ENCODE measurements around the gene GET4. TPM values are rescaled to one million over a fixed set of nuclear protein-coding genes. Genes with fewer than 3 reads are reported as not detected.
A peak's percentile ranks its signal among the peaks of the same experiment; 100 is the strongest.

The GET4 gene
- total and polyA plus RNA-seq, 10 of the 15 experiments (the other 5 are each of a cell fraction or from before 2014, with no cell fraction given): 0.66 to 73.8 (median 34.0) TPM

GRCh38 chr7:935874-936385 is 59.6 kb downstream of the GET4 start (continued):
- TF ChIP-seq KAT2A (conservative IDR thresholded peaks at IDR 0.05; ENCODE audit: control insufficient read depth, low read depth, low read length) (no peak), SPI1 (IDR thresholded peaks at IDR 0.05; ENCODE audit: borderline replicate concordance, insufficient read depth, low read depth, low read length) (no peak), HCFC1 (IDR thresholded peaks at IDR 0.05; ENCODE audit: low read length) (no peak), SMARCA5 (IDR thresholded peaks at IDR 0.05) (peak; percentile 60; the same call in 1 of the 2 replicates), TARDBP (IDR thresholded peaks at IDR 0.05; ENCODE audit: borderline replicate concordance) (no peak), TBL1XR1 (IDR thresholded peaks at IDR 0.05; ENCODE audit: low read depth, low read length) (no peak)
- TF ChIP-seq, protein P1, sequence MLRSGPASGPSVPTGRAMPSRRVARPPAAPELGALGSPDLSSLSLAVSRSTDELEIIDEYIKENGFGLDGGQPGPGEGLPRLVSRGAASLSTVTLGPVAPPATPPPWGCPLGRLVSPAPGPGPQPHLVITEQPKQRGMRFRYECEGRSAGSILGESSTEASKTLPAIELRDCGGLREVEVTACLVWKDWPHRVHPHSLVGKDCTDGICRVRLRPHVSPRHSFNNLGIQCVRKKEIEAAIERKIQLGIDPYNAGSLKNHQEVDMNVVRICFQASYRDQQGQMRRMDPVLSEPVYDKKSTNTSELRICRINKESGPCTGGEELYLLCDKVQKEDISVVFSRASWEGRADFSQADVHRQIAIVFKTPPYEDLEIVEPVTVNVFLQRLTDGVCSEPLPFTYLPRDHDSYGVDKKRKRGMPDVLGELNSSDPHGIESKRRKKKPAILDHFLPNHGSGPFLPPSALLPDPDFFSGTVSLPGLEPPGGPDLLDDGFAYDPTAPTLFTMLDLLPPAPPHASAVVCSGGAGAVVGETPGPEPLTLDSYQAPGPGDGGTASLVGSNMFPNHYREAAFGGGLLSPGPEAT (IDR thresholded peaks at IDR 0.05; ENCODE audit: low read depth): no peak

- peak overlapping the region; percentile 5 for H2AFZ ChIP-seq (ENCODE audit: control insufficient read depth, low read depth, low read length)
- intact Hi-C loops (cut with micrococcal nuclease; ENCODE audit: unreplicated experiment): loop anchor here (1.0 to 2.0 kb wide), 3 partner anchors 14 to 26 kb away; no protein-coding TSS in a partner anchor
- H3K36me3 ChIP-seq (ENCODE audit: control insufficient read depth in 2 of 2, insufficient read depth in 2 of 2, low read length in 1 of 2): peaks cover 0 to 5% of the 10 kb centered on the region in 2 experiments; a peak in 3 of 4 replicates
- peaks cover 5% of the 10 kb centered on the region; the same call in 1 of the 2 replicates for H3K79me2 ChIP-seq (ENCODE audit: control insufficient read depth, insufficient read depth, low read length)
- peak; percentile 97 for FAIRE-seq
- H3K27me3 ChIP-seq (replicated peaks in 1 of 2; ENCODE audit: control insufficient read depth in 2 of 2, insufficient read depth in 2 of 2, low read length in 1 of 2): no peaks in the 10 kb centered on the region
- H3K4me2 ChIP-seq (ENCODE audit: control insufficient read depth, insufficient read depth): peak overlapping the region; percentile 74
- H3K27ac ChIP-seq (ENCODE audit: control insufficient read depth, insufficient read depth): peak overlapping the region; percentile 81
- BruUV-seq (replicated peaks): no TSS peak
- WGBS (ENCODE audit: insufficient coverage, insufficient replicate concordance, low lambda C conversion rate, missing lambda C conversion rate): under 1% methylated on average over 20 of the region's 22 CpGs
- POLR2A ChIA-PET: no interaction called here
- SMC1A ChIA-PET (ENCODE audit: uncharacterized antibody, unreplicated experiment): no interaction called here
- in situ Hi-C loops (cut with MboI): no loop called here
- peak; percentile 92 for ATAC-seq
- no peak overlapping the region; the same call in 1 of the 2 replicates for H3K4me3 ChIP-seq
- peaks cover 16% of the 10 kb centered on the region for H3K4me1 ChIP-seq (ENCODE audit: control insufficient read depth, insufficient read depth, low read length)
- H3K9ac ChIP-seq (ENCODE audit: control insufficient read depth, insufficient read depth, low read length): peak overlapping the region; percentile 61
- no peaks in the 10 kb centered on the region for H4K20me1 ChIP-seq (ENCODE audit: control insufficient read depth, insufficient read depth)
- CTCF ChIA-PET: no interaction called here
- RAD21 ChIA-PET (ENCODE audit: unreplicated experiment): no interaction called here
- DNase-seq (ENCODE audit: low read depth, low spot score): peak; percentile 92
- H3K9me3 ChIP-seq (replicated peaks; ENCODE audit: control insufficient read depth, insufficient read depth, low read length): peaks cover 10% of the 10 kb centered on the region
- TF ChIP-seq IKZF1 (conservative IDR thresholded peaks at IDR 0.05): peak; percentile 99
- TF ChIP-seq EED (IDR thresholded peaks at IDR 0.05; ENCODE audit: low read depth): peak; percentile 94
- TF ChIP-seq JUNB (IDR thresholded peaks at IDR 0.05): peak; percentile 91
- peak; percentile 91 for TF ChIP-seq NBN (IDR thresholded peaks at IDR 0.05)
- TF ChIP-seq RB1 (IDR thresholded peaks at IDR 0.05; ENCODE audit: borderline replicate concordance): peak; percentile 76; the same call in 1 of the 2 replicates
- TF ChIP-seq, protein P2, sequence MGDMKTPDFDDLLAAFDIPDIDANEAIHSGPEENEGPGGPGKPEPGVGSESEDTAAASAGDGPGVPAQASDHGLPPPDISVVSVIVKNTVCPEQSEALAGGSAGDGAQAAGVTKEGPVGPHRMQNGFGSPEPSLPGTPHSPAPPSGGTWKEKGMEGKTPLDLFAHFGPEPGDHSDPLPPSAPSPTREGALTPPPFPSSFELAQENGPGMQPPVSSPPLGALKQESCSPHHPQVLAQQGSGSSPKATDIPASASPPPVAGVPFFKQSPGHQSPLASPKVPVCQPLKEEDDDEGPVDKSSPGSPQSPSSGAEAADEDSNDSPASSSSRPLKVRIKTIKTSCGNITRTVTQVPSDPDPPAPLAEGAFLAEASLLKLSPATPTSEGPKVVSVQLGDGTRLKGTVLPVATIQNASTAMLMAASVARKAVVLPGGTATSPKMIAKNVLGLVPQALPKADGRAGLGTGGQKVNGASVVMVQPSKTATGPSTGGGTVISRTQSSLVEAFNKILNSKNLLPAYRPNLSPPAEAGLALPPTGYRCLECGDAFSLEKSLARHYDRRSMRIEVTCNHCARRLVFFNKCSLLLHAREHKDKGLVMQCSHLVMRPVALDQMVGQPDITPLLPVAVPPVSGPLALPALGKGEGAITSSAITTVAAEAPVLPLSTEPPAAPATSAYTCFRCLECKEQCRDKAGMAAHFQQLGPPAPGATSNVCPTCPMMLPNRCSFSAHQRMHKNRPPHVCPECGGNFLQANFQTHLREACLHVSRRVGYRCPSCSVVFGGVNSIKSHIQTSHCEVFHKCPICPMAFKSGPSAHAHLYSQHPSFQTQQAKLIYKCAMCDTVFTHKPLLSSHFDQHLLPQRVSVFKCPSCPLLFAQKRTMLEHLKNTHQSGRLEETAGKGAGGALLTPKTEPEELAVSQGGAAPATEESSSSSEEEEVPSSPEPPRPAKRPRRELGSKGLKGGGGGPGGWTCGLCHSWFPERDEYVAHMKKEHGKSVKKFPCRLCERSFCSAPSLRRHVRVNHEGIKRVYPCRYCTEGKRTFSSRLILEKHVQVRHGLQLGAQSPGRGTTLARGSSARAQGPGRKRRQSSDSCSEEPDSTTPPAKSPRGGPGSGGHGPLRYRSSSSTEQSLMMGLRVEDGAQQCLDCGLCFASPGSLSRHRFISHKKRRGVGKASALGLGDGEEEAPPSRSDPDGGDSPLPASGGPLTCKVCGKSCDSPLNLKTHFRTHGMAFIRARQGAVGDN (IDR thresholded peaks at IDR 0.05): peak; percentile 94
- peak; percentile 55; the same call in 1 of the 2 replicates for TF ChIP-seq YY1 (IDR thresholded peaks at IDR 0.05; ENCODE audit: low read depth, low read length)
- TF ChIP-seq MTA2 (IDR thresholded peaks at IDR 0.05; ENCODE audit: low read depth): peak; percentile 85
- peak; percentile 24; the same call in 1 of the 2 replicates for TF ChIP-seq SMARCA5 (IDR thresholded peaks at IDR 0.05)
- peak; percentile 41; the same call in 1 of the 2 replicates for TF ChIP-seq YBX1 (IDR thresholded peaks at IDR 0.05)
- TF ChIP-seq MEF2A (IDR thresholded peaks at IDR 0.05; ENCODE audit: insufficient read depth, low read depth, low read length): peak; percentile 53; the same call in 1 of the 2 replicates
- TF ChIP-seq TAF1 (IDR thresholded peaks at IDR 0.05; ENCODE audit: borderline replicate concordance, low read depth, low read length): 0 out of 2 replicates have a peak, but pooled peaks have one; percentile 17
- TF ChIP-seq NR2C2 (IDR thresholded peaks at IDR 0.05; ENCODE audit: borderline replicate concordance, control insufficient read depth, insufficient read length, low read depth): no peak
Measured at GRCh38 chr7:936386-937054, 60.2 kb downstream of the GET4 start.
